K562 (cell line): ENCODE results near the gene SLC13A4. TPM values are rescaled to one million over a fixed set of nuclear protein-coding genes. Genes with fewer than 3 reads are reported as not detected.

Experiments
- ARID3A ChIP-seq: IDR thresholded peaks from 2 replicates; pipeline ENCODE4 v1.6.1; 2012; ENCODE audit warnings: low read depth, low read length, improper control_type of control experiment, borderline replicate concordance
- ARNT ChIP-seq, 2 experiments: fragments of 450-650 bp; IDR thresholded peaks; 2 replicates each; pipeline ENCODE4 v1.6.1; 2016; ENCODE audit warnings: mild to moderate bottlenecking in 1 of 2
- CBX3 ChIP-seq, 2 experiments: IDR thresholded peaks; 1 replicate in 1 of 2; 2 replicates in 1 of 2; pipeline ENCODE4 v1.6.1; 2012; ENCODE audit warnings: inconsistent platforms in 2 of 2, low read length in 2 of 2, borderline replicate concordance in 1 of 2, control low read depth in 1 of 2
- CTCF ChIP-seq, 3 experiments: IDR thresholded peaks in 2 of 3; conservative IDR thresholded peaks in 1 of 3; 2 replicates each; pipeline ENCODE4 v1.5.1; 2011 to 2012; ENCODE audit warnings: low read length in 3 of 3, mild to moderate bottlenecking in 3 of 3, control low read depth in 2 of 3, improper control_type of control experiment in 1 of 3, inconsistent platforms in 1 of 3, low read depth in 1 of 3, mixed read lengths in 1 of 3, moderate library complexity in 1 of 3; ENCODE audit not compliant: insufficient read depth in 2 of 3
- FOXA3 ChIP-seq, 2 experiments: fragments of 450-650 bp in 1 of 2; sonication (generic) in 1 of 2; formaldehyde crosslinking; IDR thresholded peaks in 1 of 2; conservative IDR thresholded peaks in 1 of 2; 2 replicates each; pipeline versions ENCODE4 v1.4.0 to v1.8.0; 2020 to 2022; ENCODE audit warnings: mild to moderate bottlenecking in 2 of 2, missing genetic modification reagents in 1 of 2
- KLF16 ChIP-seq: IDR thresholded peaks from 2 replicates; pipeline ENCODE4 v1.6.1; 2016; ENCODE audit warnings: antibody characterized with exemption
- MYBL2 ChIP-seq, 2 experiments: fragments of 450-650 bp in 1 of 2; sonication (generic) in 1 of 2; formaldehyde crosslinking in 1 of 2; IDR thresholded peaks; 2 replicates each; pipeline versions ENCODE4 v1.6.1 to v1.8.1; 2017 to 2022; ENCODE audit warnings: borderline replicate concordance in 1 of 2, inconsistent platforms in 1 of 2, low read depth in 1 of 2, mild to moderate bottlenecking in 1 of 2, missing genetic modification reagents in 1 of 2, moderate library complexity in 1 of 2
- PURB ChIP-seq: sonication (generic); formaldehyde crosslinking; IDR thresholded peaks from 2 replicates; pipeline ENCODE4 v1.9.0; 2021; ENCODE audit warnings: low read depth, mild to moderate bottlenecking, missing genetic modification reagents
- SMC3 ChIP-seq: conservative IDR thresholded peaks from 2 replicates; pipeline ENCODE4 v1.6.1; 2011; ENCODE audit warnings: low read depth, low read length, improper control_type of control experiment; ENCODE audit not compliant: insufficient read depth
- TOE1 ChIP-seq, 2 experiments: fragments of 450-650 bp in 1 of 2; sonication (generic) in 1 of 2; formaldehyde crosslinking in 1 of 2; IDR thresholded peaks; 2 replicates each; pipeline versions ENCODE4 v1.7.1 to v1.8.0; 2016 to 2022; ENCODE audit warnings: borderline replicate concordance in 2 of 2, mild to moderate bottlenecking in 2 of 2, antibody characterized with exemption in 1 of 2, inconsistent platforms in 1 of 2, low read depth in 1 of 2, missing genetic modification reagents in 1 of 2, moderate library complexity in 1 of 2
- ZBTB12 ChIP-seq: fragments of 250-450 bp; sonication (Bioruptor Pico); IDR thresholded peaks from 2 replicates; pipeline ENCODE4 v1.4.0; 2020
- ZNF408 ChIP-seq: fragments of 250-450 bp; sonication (Bioruptor Pico); IDR thresholded peaks from 2 replicates; pipeline ENCODE4 v1.4.0; 2020; ENCODE audit warnings: low read depth, mild to moderate bottlenecking, moderate library complexity
- polyA plus RNA-seq, 8 experiments: library from polyadenylated mRNA; depleted of rRNA in 4 of 8; stranded (reverse) in 5 of 8; unstranded in 3 of 8; fragments of >200 nt; fragmentation: Nextera tagmentation in 2 of 8; fragmentation: Illumina TruSeq in 1 of 8; extraction: Ambion mirVana in 2 of 8; extraction: Trizol in 1 of 8; gene quantifications; 2 replicates each; pipeline versions ENCODE4 v1.2.1 to v1.2.3, GENCODE V29; 2011 to 2014; ENCODE audit warnings: inconsistent platforms in 1 of 8, missing spikeins in 1 of 8
- total RNA-seq, 7 experiments: library from RNA; depleted of rRNA in 6 of 7; stranded (reverse); fragments of >200 nt in 6 of 7; fragmentation: Illumina TruSeq in 2 of 7; extraction: Trizol in 2 of 7; gene quantifications; 2 replicates each; pipeline versions ENCODE4 v1.2.1 to v1.2.3, GENCODE V29; 2011 to 2021; ENCODE audit warnings: low replicate concordance in 1 of 7
- TF ChIP-seq, protein P1 (sequence below): IDR thresholded peaks from 2 replicates; pipeline ENCODE4 v1.6.1; 2011; ENCODE audit warnings: borderline replicate concordance, low read depth, mild to moderate bottlenecking, moderate library complexity, low read length; ENCODE audit not compliant: insufficient read depth, poor library complexity, severe bottlenecking
- TF ChIP-seq, protein P2 (sequence below): sonication (generic); formaldehyde crosslinking; IDR thresholded peaks from 2 replicates; pipeline ENCODE4 v1.8.0; 2022; ENCODE audit warnings: missing genetic modification reagents, mild to moderate bottlenecking, moderate library complexity, borderline replicate concordance

Gene SLC13A4
- total and polyA plus RNA-seq, 9 of the 15 experiments (the other 6 are each of a cell fraction or from before 2014, with no cell fraction given), result 0.11 to 1.0 (median 0.36) TPM

- TF ChIP-seq CTCF (IDR thresholded peaks at IDR 0.05 in 2 of 3, conservative IDR thresholded peaks at IDR 0.05 in 1 of 3; ENCODE audit: insufficient read depth in 2 of 3, low read depth in 1 of 3, low read length in 3 of 3), result peak; percentile 82 to 92 (median 89)
- TF ChIP-seq SMC3, result peak; percentile 74
- no peak for TF ChIP-seq ZNF408 (CRISPR knock-in tag)
- 0 out of 4 replicates have a peak, but pooled peaks of 1 of the 2 experiments have one; percentile 39 for TF ChIP-seq ARNT (IDR thresholded peaks at IDR 0.05)
- no peak for TF ChIP-seq MYBL2 (IDR thresholded peaks at IDR 0.05; ENCODE audit: low read depth)
- TF ChIP-seq MYBL2 (CRISPR knock-in tag; IDR thresholded peaks at IDR 0.05; ENCODE audit: borderline replicate concordance), result no peak
- TF ChIP-seq ARID3A, result peak; percentile 80; the same call in 1 of the 2 replicates
- TF ChIP-seq, protein P1, sequence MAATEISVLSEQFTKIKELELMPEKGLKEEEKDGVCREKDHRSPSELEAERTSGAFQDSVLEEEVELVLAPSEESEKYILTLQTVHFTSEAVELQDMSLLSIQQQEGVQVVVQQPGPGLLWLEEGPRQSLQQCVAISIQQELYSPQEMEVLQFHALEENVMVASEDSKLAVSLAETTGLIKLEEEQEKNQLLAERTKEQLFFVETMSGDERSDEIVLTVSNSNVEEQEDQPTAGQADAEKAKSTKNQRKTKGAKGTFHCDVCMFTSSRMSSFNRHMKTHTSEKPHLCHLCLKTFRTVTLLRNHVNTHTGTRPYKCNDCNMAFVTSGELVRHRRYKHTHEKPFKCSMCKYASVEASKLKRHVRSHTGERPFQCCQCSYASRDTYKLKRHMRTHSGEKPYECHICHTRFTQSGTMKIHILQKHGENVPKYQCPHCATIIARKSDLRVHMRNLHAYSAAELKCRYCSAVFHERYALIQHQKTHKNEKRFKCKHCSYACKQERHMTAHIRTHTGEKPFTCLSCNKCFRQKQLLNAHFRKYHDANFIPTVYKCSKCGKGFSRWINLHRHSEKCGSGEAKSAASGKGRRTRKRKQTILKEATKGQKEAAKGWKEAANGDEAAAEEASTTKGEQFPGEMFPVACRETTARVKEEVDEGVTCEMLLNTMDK, result peak; percentile 51
- TF ChIP-seq, protein P2, sequence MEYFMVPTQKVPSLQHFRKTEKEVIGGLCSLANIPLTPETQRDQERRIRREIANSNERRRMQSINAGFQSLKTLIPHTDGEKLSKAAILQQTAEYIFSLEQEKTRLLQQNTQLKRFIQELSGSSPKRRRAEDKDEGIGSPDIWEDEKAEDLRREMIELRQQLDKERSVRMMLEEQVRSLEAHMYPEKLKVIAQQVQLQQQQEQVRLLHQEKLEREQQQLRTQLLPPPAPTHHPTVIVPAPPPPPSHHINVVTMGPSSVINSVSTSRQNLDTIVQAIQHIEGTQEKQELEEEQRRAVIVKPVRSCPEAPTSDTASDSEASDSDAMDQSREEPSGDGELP (CRISPR knock-in tag), result peak; percentile 25; the same call in 1 of the 2 replicates
- TF ChIP-seq FOXA3 (CRISPR knock-in tag; conservative IDR thresholded peaks at IDR 0.05 in 1 of 2, IDR thresholded peaks at IDR 0.05 in 1 of 2), result 0 out of 4 replicates have a peak, but pooled peaks of 1 of the 2 experiments have one; percentile 31
- no peak for TF ChIP-seq ZBTB12
- peak; percentile 41; the same call in 1 of the 2 replicates for TF ChIP-seq TOE1 (IDR thresholded peaks at IDR 0.05; ENCODE audit: borderline replicate concordance)
- no peak for TF ChIP-seq TOE1 (CRISPR knock-in tag; IDR thresholded peaks at IDR 0.05; ENCODE audit: borderline replicate concordance, low read depth)
- TF ChIP-seq PURB (CRISPR knock-in tag), result no peak
- TF ChIP-seq KLF16, result peak; percentile 42; the same call in 1 of the 2 replicates
- TF ChIP-seq CBX3 (IDR thresholded peaks at IDR 0.05; ENCODE audit: borderline replicate concordance in 1 of 2, low read length in 2 of 2), result peak in 1 of 2 experiments; percentile 41; a peak in 1 of 3 replicates
Observed at GRCh38 chr7:135672560-135673359, 55.2 kb downstream of the SLC13A4 start (continued).
